OCI-LY1 (cell line): ENCODE results near the gene SMIM22.
A peak's percentile ranks its signal among the peaks of the same experiment; 100 is the strongest.

Experiments
- H2AFZ ChIP-seq: fragments of 200-600 bp; sonication (generic), shearing (Covaris generic); 2 replicates; pipeline ENCODE4 v1.6.0; 2014; ENCODE audit warnings: antibody characterized with exemption, mild to moderate bottlenecking, low read length
- H3F3A ChIP-seq: fragments of 200-600 bp; sonication (generic), shearing (Covaris generic); 2 replicates; pipeline ENCODE4 v1.6.0; 2014; ENCODE audit warnings: mild to moderate bottlenecking, antibody characterized with exemption, low read length, moderate library complexity; ENCODE audit not compliant: insufficient read depth
- H3K27ac ChIP-seq: fragments of 200-600 bp; sonication (generic); 2 replicates; pipeline ENCODE4 v1.5.1; 2014; ENCODE audit warnings: low read length, mixed run types, mild to moderate bottlenecking, low read depth; ENCODE audit not compliant: poor library complexity, severe bottlenecking
- H3K27me3 ChIP-seq: fragments of 200-600 bp; sonication (generic); 2 replicates; pipeline ENCODE4 v1.6.0; 2014; ENCODE audit warnings: antibody characterized with exemption, mild to moderate bottlenecking, low read length, moderate library complexity; ENCODE audit not compliant: insufficient read depth
- H3K36me3 ChIP-seq: fragments of 200-600 bp; sonication (generic); 2 replicates; pipeline ENCODE4 v1.6.1; 2014; ENCODE audit warnings: mild to moderate bottlenecking, antibody characterized with exemption, low read length, moderate library complexity, mixed read lengths; ENCODE audit not compliant: insufficient read depth
- H3K4me1 ChIP-seq: fragments of 200-600 bp; sonication (generic); 2 replicates; pipeline ENCODE4 v1.5.1; 2014; ENCODE audit warnings: mild to moderate bottlenecking, low read length, moderate library complexity; ENCODE audit not compliant: insufficient read depth, severe bottlenecking
- H3K4me2 ChIP-seq: fragments of 200-600 bp; sonication (generic), shearing (Covaris generic); 2 replicates; pipeline ENCODE4 v1.6.1; 2014; ENCODE audit warnings: low read length
- H3K4me3 ChIP-seq: fragments of 200-600 bp; sonication (generic); 2 replicates; pipeline ENCODE4 v1.5.1; 2014; ENCODE audit warnings: low read length, low read depth, mild to moderate bottlenecking, mixed read lengths; ENCODE audit not compliant: poor library complexity, severe bottlenecking
- H3K79me2 ChIP-seq: fragments of 200-600 bp; shearing (Covaris generic); 2 replicates; pipeline ENCODE4 v1.6.1; 2016; ENCODE audit warnings: mixed run types, low read length, mixed read lengths; ENCODE audit not compliant: insufficient read depth
- H3K9ac ChIP-seq: fragments of 200-600 bp; sonication (generic), shearing (Covaris generic); 2 replicates; pipeline ENCODE4 v1.6.1; 2014; ENCODE audit warnings: mild to moderate bottlenecking, low read length, mixed read lengths
- H3K9me2 ChIP-seq: fragments of 200-600 bp; sonication (generic), shearing (Covaris generic); 2 replicates; pipeline ENCODE4 v1.6.1; 2014; ENCODE audit warnings: low read depth, mild to moderate bottlenecking, low read length, mixed read lengths
- H3K9me3 ChIP-seq: fragments of 200-600 bp; shearing (Covaris generic); 2 replicates; pipeline ENCODE4 v1.6.1; 2014; ENCODE audit warnings: low read length, mixed read lengths
- H4K20me1 ChIP-seq: fragments of 200-600 bp; sonication (generic), shearing (Covaris generic); 2 replicates; pipeline ENCODE4 v1.6.0; 2016; ENCODE audit warnings: mild to moderate bottlenecking, low read length; ENCODE audit not compliant: insufficient read depth
- CTCF ChIP-seq: fragments of 200-600 bp; sonication (generic), shearing (Covaris generic); IDR thresholded peaks from 2 replicates; pipeline ENCODE4 v1.5.1; 2017; ENCODE audit warnings: mild to moderate bottlenecking, antibody characterized with exemption, low read length, moderate library complexity, mixed read lengths
- EZH2 ChIP-seq: fragments of 200-600 bp; sonication (generic), shearing (Covaris generic); IDR thresholded peaks from 2 replicates; pipeline ENCODE4 v1.8.0; 2017; ENCODE audit warnings: borderline replicate concordance, mixed run types, mild to moderate bottlenecking, antibody characterized with exemption, low read length, moderate library complexity, mixed read lengths

The SMIM22 gene

GRCh38 chr16:4801962-4802658 is 6.9 kb downstream of the SMIM22 start, which contains the start of gene ROGDI:
TSS of gene ROGDI (minus strand) at chr16:4802633. CDS start at chr16:4802571, 62 bp downstream.
- Histone ChIP-seq H3K9me2 (no peaks in the 10 kb centered on the region), H3K36me3 (peaks cover 12% of the 10 kb centered on the region), H3K9me3 (no peaks in the 10 kb centered on the region), H3K27ac (peak within 1 kb of the TSS; percentile 31), H3K9ac (peak within 1 kb of the TSS; percentile 65), H3K4me1 (peaks cover 16% of the 10 kb centered on the region), H3K4me2 (peak within 1 kb of the TSS; percentile 85), H3K79me2 (no peaks in the 10 kb centered on the region), H4K20me1 (no peaks in the 10 kb centered on the region), H3K4me3 (peak within 1 kb of the TSS; percentile 80), H2AFZ (no peak within 1 kb of the TSS), H3F3A (no peaks in the 10 kb centered on the region), H3K27me3 (no peaks in the 10 kb centered on the region; the same call in 1 of the 2 replicates)
- no peak for TF ChIP-seq EZH2
- no peak for TF ChIP-seq CTCF

DNA sequence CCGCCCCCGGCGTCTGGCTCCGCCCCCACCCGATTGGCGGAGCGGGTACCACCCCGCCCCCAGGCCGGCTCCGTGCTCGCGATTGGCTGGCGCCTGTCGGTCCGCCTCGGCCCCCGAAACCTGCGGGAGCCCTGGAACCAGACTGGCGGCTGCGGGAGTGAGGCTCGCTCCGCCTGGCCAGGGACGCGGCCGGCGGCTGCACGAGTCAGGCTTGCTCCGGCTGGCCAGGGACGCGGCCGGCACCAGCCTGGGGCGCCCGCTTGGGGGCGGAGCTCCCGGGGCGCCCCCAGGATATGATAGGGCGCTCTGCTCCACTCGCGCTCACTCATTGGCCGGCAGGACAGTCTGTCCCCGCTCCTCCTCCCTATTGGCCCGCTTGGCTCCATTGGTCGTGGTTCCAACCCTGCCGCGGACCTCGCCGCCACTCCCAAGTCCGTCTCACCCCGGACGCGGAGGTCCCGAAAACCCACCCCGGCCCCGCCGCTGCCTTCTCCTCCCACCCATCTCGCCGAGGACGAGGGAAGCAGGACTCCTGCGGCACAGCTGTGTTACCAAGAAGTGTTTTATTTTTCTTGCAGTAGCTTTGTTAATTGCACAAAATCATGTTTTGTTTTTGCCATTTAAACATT is 7.6 kb downstream of the SMIM22 start:
- Histone ChIP-seq H2AFZ (no peak overlapping the region), H3K4me2 (peak overlapping the region; percentile 85), H3K27ac (peak overlapping the region; percentile 31), H3K9me2 (no peaks in the 10 kb centered on the region), H3K36me3 (peaks cover 19% of the 10 kb centered on the region), H3K27me3 (no peaks in the 10 kb centered on the region), H3F3A (no peaks in the 10 kb centered on the region), H4K20me1 (no peaks in the 10 kb centered on the region), H3K4me1 (peaks cover 16% of the 10 kb centered on the region), H3K79me2 (no peaks in the 10 kb centered on the region), H3K9me3 (no peaks in the 10 kb centered on the region), H3K4me3 (peak overlapping the region; percentile 80), H3K9ac (peak overlapping the region; percentile 65)
- no peak for TF ChIP-seq CTCF
- TF ChIP-seq EZH2, result no peak

DNA sequence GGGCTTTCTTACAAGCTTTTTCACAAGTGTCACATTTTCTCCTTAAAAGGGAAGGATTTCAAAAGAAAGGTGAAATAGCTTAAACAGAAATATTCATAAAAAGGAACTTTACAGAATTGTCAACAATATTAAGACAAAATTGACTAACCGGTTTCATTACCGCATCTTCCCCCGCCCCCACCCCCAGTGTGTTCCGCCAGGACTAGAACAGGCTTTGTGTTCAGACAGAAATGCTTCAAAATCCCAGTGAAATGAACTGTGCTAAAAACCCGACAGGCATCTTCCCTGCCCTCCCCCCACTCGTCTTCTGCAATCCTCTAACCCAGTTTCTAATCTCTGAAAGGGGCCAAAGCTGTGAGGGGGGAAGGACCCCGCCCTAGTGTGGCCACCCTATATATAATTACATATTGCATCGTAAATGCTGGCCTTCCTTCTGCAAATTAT is 8.3 kb downstream of the SMIM22 start:
- Histone ChIP-seq H3K27me3 (no peaks in the 10 kb centered on the region), H3K79me2 (no peaks in the 10 kb centered on the region), H3F3A (no peaks in the 10 kb centered on the region), H3K4me1 (peaks cover 16% of the 10 kb centered on the region), H3K27ac (peak overlapping the region; percentile 31), H3K4me2 (peak overlapping the region; percentile 85), H3K9me3 (no peaks in the 10 kb centered on the region), H3K9me2 (no peaks in the 10 kb centered on the region), H3K4me3 (peak overlapping the region; percentile 80), H2AFZ (no peak overlapping the region), H3K36me3 (peaks cover 21% of the 10 kb centered on the region), H4K20me1 (no peaks in the 10 kb centered on the region), H3K9ac (peak overlapping the region; percentile 65; the same call in 1 of the 2 replicates)
- no peak for TF ChIP-seq EZH2
- TF ChIP-seq CTCF, result no peak
